ENCODE measurements around the gene PPIE.
"Not testable (repeated sequence)": the region's sequence is repeated elsewhere in the genome, so short reads cannot be mapped to it uniquely, and the experiment has no call there.

PPIE gene

DNA sequence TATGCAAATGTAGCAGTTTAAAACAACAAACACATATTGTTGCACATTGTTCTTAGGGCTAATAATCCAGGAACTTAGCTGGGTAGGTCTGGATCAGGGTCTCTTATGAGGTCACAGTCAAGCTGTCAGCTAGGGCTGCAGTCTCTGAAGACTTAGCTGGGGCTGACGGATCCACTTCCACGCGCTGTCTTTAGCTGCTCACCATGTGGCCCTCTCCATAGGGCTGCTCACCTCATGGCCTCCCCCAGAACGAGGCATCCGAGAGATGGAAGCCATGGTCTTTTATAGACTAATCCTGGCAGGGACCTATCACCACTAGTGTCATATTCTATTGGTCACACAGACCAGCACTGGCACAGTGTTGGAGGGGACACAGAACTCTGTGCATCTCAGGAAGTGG is 41.1 kb downstream of the PPIE start:
- no peaks in the 10 kb centered on the region for H3K4me1 ChIP-seq (ENCODE audit: low read length)
- no peak overlapping the region for H3K4me3 ChIP-seq (ENCODE audit: low read length)
- no peak overlapping the region for H3K4me2 ChIP-seq (ENCODE audit: low read length)
- H3K79me2 ChIP-seq (ENCODE audit: low read length): no peaks in the 10 kb centered on the region
- no peak overlapping the region for H3K27ac ChIP-seq (ENCODE audit: low read length)
- no peaks in the 10 kb centered on the region for H3K9me3 ChIP-seq (ENCODE audit: insufficient read depth, low read length)
- no peak overlapping the region for H2AFZ ChIP-seq (ENCODE audit: low read depth, low read length)
- H3K9ac ChIP-seq (ENCODE audit: low read length): no peak overlapping the region
- no peaks in the 10 kb centered on the region for H3K27me3 ChIP-seq (ENCODE audit: low read depth, low read length)
- no peaks in the 10 kb centered on the region for H3K36me3 ChIP-seq (replicated peaks; ENCODE audit: low read depth, low read length)
- TF ChIP-seq, protein P1, sequence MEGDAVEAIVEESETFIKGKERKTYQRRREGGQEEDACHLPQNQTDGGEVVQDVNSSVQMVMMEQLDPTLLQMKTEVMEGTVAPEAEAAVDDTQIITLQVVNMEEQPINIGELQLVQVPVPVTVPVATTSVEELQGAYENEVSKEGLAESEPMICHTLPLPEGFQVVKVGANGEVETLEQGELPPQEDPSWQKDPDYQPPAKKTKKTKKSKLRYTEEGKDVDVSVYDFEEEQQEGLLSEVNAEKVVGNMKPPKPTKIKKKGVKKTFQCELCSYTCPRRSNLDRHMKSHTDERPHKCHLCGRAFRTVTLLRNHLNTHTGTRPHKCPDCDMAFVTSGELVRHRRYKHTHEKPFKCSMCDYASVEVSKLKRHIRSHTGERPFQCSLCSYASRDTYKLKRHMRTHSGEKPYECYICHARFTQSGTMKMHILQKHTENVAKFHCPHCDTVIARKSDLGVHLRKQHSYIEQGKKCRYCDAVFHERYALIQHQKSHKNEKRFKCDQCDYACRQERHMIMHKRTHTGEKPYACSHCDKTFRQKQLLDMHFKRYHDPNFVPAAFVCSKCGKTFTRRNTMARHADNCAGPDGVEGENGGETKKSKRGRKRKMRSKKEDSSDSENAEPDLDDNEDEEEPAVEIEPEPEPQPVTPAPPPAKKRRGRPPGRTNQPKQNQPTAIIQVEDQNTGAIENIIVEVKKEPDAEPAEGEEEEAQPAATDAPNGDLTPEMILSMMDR (IDR thresholded peaks at IDR 0.05; ENCODE audit: low read depth, low read length): no peak
- no peak for TF ChIP-seq EZH2phosphoT487 (IDR thresholded peaks at IDR 0.05; ENCODE audit: low read depth)
- H4K20me1 ChIP-seq (ENCODE audit: insufficient read depth, low read length): no peaks in the 10 kb centered on the region

- no peaks in the 10 kb centered on the region for H3K9me3 ChIP-seq (ENCODE audit: insufficient read depth, low read length)
- no peak overlapping the region for H3K4me2 ChIP-seq (ENCODE audit: low read length)
- H3K4me1 ChIP-seq (ENCODE audit: low read length): no peaks in the 10 kb centered on the region
- H4K20me1 ChIP-seq (ENCODE audit: insufficient read depth, low read length): no peaks in the 10 kb centered on the region
- no peak overlapping the region for H3K9ac ChIP-seq (ENCODE audit: low read length)
- H3K27me3 ChIP-seq (ENCODE audit: low read depth, low read length): no peaks in the 10 kb centered on the region
- H3K79me2 ChIP-seq (ENCODE audit: low read length): no peaks in the 10 kb centered on the region
- H2AFZ ChIP-seq (ENCODE audit: low read depth, low read length): no peak overlapping the region
- TF ChIP-seq, protein P1 (IDR thresholded peaks at IDR 0.05; ENCODE audit: low read depth, low read length): no peak
- TF ChIP-seq EZH2phosphoT487 (IDR thresholded peaks at IDR 0.05; ENCODE audit: low read depth): no peak
- no peak overlapping the region for H3K4me3 ChIP-seq (ENCODE audit: low read length)
- no peaks in the 10 kb centered on the region for H3K36me3 ChIP-seq (replicated peaks; ENCODE audit: low read depth, low read length)
- no peak overlapping the region for H3K27ac ChIP-seq (ENCODE audit: low read length)
These were observed 42.6 kb downstream of the PPIE start for GRCh38 chr1:39781349-39781715.

DNA sequence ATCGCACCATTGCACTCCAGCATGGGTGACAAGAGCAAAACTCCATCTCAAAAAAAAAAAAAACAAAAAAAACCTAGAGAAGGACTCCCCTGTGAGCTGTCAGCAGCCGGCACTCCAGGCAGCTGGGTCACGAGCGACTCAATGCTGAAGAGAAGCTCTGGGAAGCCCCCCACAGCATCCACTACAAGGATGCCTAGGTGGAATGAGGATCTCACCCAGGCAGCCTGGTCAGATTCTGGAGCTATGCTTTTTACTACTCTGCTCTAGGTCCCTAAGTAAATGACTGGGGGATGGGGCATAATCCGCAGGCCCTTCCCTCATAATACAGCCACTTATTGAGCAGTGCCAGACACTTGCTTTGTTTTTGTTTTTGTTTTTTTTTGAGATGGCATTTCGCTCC is 43.4 kb downstream of the PPIE start:
- no peaks in the 10 kb centered on the region for H3K27me3 ChIP-seq (ENCODE audit: low read depth, low read length)
- TF ChIP-seq, protein P1 (IDR thresholded peaks at IDR 0.05; ENCODE audit: low read depth, low read length): no peak
- TF ChIP-seq EZH2phosphoT487 (IDR thresholded peaks at IDR 0.05; ENCODE audit: low read depth): no peak
- no peak overlapping the region for H3K4me3 ChIP-seq (ENCODE audit: low read length)
- H3K4me2 ChIP-seq (ENCODE audit: low read length): no peak overlapping the region
- H3K9me3 ChIP-seq (ENCODE audit: insufficient read depth, low read length): no peaks in the 10 kb centered on the region
- no peak overlapping the region for H3K27ac ChIP-seq (ENCODE audit: low read length)
- no peak overlapping the region for H3K9ac ChIP-seq (ENCODE audit: low read length)
- no peaks in the 10 kb centered on the region for H3K4me1 ChIP-seq (ENCODE audit: low read length)
- no peaks in the 10 kb centered on the region for H3K79me2 ChIP-seq (ENCODE audit: low read length)
- no peak overlapping the region for H2AFZ ChIP-seq (ENCODE audit: low read depth, low read length)
- no peaks in the 10 kb centered on the region for H4K20me1 ChIP-seq (ENCODE audit: insufficient read depth, low read length)
- no peaks in the 10 kb centered on the region for H3K36me3 ChIP-seq (replicated peaks; ENCODE audit: low read depth, low read length)

DNA sequence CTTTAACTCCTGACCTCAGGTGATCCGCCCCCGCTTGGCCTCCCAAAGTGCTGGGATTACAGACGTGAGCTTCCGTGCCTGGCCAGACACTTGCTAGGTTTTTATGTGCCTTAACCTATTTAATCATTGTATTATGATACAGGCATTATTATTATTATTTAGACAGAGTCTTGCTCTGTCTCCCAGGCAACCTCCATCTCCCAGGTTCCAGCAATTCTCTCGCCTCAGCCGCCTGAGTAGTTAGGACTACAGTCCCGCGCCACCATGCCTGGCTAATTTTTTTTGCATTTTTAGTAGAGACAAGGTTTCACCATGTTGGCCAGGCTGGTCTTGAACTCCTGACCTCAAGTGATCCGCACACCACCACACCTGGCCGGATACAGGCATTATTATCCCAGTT is 44.0 kb downstream of the PPIE start:
- H3K79me2 ChIP-seq (ENCODE audit: low read length); H3K27ac ChIP-seq (ENCODE audit: low read length); H3K27me3 ChIP-seq (ENCODE audit: low read depth, low read length): not testable (repeated sequence)

DNA sequence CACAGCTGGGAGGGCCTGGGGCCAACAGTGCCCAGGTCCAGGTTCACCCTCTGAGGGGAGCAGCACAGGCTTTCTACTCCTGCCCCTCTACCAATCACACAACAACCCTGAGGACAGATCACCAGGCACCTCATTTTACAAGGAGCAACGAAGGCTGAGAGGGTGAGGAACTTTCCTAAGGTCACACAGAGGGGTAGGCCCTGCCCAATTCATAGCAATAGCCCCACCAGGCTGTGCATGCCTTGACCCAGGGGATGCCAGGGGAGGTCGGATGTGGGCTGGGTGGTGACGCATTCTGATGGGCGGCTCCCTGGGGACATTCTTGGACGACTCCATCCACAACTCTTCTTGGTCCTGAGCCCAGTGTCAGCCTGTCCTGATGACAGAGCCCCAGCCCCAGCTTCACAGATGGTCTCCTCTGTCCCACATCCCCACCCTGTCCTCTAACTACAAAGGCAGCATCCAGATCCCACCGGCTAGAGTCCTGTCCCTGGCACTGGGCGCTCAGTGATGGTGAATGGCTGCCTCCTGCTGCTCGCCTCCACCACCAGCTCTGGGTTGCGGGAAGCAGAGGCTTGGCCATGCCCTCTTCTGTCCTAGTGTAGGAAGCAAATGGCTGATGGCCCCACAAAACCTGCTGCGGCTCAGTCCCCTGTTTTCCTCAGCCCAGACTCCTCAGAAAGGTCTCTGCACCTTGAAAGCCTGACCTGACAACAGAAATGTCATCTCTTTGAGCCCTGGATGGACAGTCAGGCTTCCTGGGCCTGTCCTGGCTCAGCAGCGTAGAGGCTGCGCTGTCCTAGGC is 47.8 kb downstream of the PPIE start:
- not testable (repeated sequence) for H3K79me2 ChIP-seq (ENCODE audit: low read length); H3K4me3 ChIP-seq (ENCODE audit: low read length); H3K9ac ChIP-seq (ENCODE audit: low read length); H3K36me3 ChIP-seq (replicated peaks; ENCODE audit: low read depth, low read length); H4K20me1 ChIP-seq (ENCODE audit: insufficient read depth, low read length); H3K9me3 ChIP-seq (ENCODE audit: insufficient read depth, low read length); H3K4me1 ChIP-seq (ENCODE audit: low read length); H3K27me3 ChIP-seq (ENCODE audit: low read depth, low read length); H3K4me2 ChIP-seq (ENCODE audit: low read length); H2AFZ ChIP-seq (ENCODE audit: low read depth, low read length); H3K27ac ChIP-seq (ENCODE audit: low read length)

More for the DNA sequence above, 44.0 kb downstream of the PPIE start:
- H3K4me2 ChIP-seq (ENCODE audit: low read length); H3K36me3 ChIP-seq (replicated peaks; ENCODE audit: low read depth, low read length); H2AFZ ChIP-seq (ENCODE audit: low read depth, low read length); H4K20me1 ChIP-seq (ENCODE audit: insufficient read depth, low read length); H3K9me3 ChIP-seq (ENCODE audit: insufficient read depth, low read length); H3K4me1 ChIP-seq (ENCODE audit: low read length); H3K9ac ChIP-seq (ENCODE audit: low read length); H3K4me3 ChIP-seq (ENCODE audit: low read length): not testable (repeated sequence)

DNA sequence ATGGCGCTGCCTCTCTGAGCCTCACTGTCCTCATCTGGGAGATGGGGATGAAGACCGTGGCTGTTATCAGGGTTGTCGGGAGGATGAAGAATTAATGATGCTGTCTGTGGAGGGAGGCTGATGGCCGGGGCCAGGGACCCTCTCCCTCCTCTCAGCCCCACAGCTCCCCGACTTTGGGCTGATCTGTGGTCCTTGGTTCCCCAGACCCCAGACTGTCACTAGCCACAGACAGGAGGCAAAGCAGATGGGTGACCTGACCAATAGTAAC is 48.4 kb downstream of the PPIE start:
- not testable (repeated sequence) for H3K4me1 ChIP-seq (ENCODE audit: low read length); H3K4me2 ChIP-seq (ENCODE audit: low read length); H3K79me2 ChIP-seq (ENCODE audit: low read length); H4K20me1 ChIP-seq (ENCODE audit: insufficient read depth, low read length); H3K9me3 ChIP-seq (ENCODE audit: insufficient read depth, low read length); H2AFZ ChIP-seq (ENCODE audit: low read depth, low read length); H3K9ac ChIP-seq (ENCODE audit: low read length); H3K36me3 ChIP-seq (replicated peaks; ENCODE audit: low read depth, low read length); H3K27ac ChIP-seq (ENCODE audit: low read length); H3K4me3 ChIP-seq (ENCODE audit: low read length); H3K27me3 ChIP-seq (ENCODE audit: low read depth, low read length)
